Skeletal muscle tissue (tissue), 4 donors: ENCODE results near the gene AK4. TPM values are rescaled to one million over a fixed set of nuclear protein-coding genes. Genes with fewer than 3 reads are reported as not detected.
"Not testable (repeated sequence)": the region's sequence is repeated elsewhere in the genome, so short reads cannot be mapped to it uniquely, and the experiment has no call there.

Experiments used
- H3K27ac ChIP-seq: one replicate; pipeline ENCODE4 v1.7.0; 2013; ENCODE audit warnings: mild to moderate bottlenecking, low read depth, low read length, inconsistent platforms
- H3K27me3 ChIP-seq, 3 donors: one replicate each; pipeline ENCODE4 v1.7.0; 2013; ENCODE audit warnings: low read length in 3 of 3; ENCODE audit not compliant: control insufficient read depth in 3 of 3, insufficient read depth in 3 of 3
- H3K36me3 ChIP-seq, 3 donors: one replicate each; pipeline ENCODE4 v1.7.0; 2013; ENCODE audit warnings: low read length in 3 of 3; ENCODE audit not compliant: control insufficient read depth in 3 of 3, insufficient read depth in 3 of 3
- H3K4me1 ChIP-seq, 3 donors: one replicate each; pipeline ENCODE4 v1.7.0; 2013; ENCODE audit warnings: low read length in 3 of 3, mild to moderate bottlenecking in 3 of 3; ENCODE audit not compliant: control insufficient read depth in 3 of 3, insufficient read depth in 3 of 3
- H3K4me3 ChIP-seq, 3 donors: one replicate each; pipeline ENCODE4 v1.7.0; 2013; ENCODE audit warnings: low read length in 3 of 3
- H3K9ac ChIP-seq, 3 donors: one replicate each; pipeline ENCODE4 v1.7.0; 2013; ENCODE audit warnings: low read length in 3 of 3, mild to moderate bottlenecking in 3 of 3, moderate library complexity in 2 of 3, low read depth in 1 of 3
- H3K9me3 ChIP-seq, 3 donors: one replicate each; pipeline ENCODE4 v1.7.0; 2013; ENCODE audit warnings: low read length in 3 of 3; ENCODE audit not compliant: control insufficient read depth in 3 of 3
- total RNA-seq: library from RNA; depleted of rRNA; stranded (reverse); fragments of >200 nt; gene quantifications from one replicate; pipeline ENCODE4 v1.2.3, GENCODE V29; 2014
- donor health status: Osteomylitis.

Gene AK4
- total RNA-seq, 1 donor from 2014 or later = 6.8 TPM

- no peak overlapping the region for H3K9ac ChIP-seq
- no peak overlapping the region for H3K27ac ChIP-seq
- H3K4me1 ChIP-seq = no peaks in the 10 kb centered on the region
- no peaks in the 10 kb centered on the region for H3K9me3 ChIP-seq
- H3K4me3 ChIP-seq = no peak overlapping the region
- no peaks in the 10 kb centered on the region for H3K36me3 ChIP-seq
- H3K27me3 ChIP-seq = no peaks in the 10 kb centered on the region
Observed at GRCh38 chr1:65225179-65225578, 77.2 kb downstream of the AK4 start.

GRCh38 chr1:65229201-65229600, 81.2 kb downstream of the AK4 start:
- H3K9ac ChIP-seq = no peak overlapping the region
- H3K27me3 ChIP-seq = no peaks in the 10 kb centered on the region
- no peaks in the 10 kb centered on the region for H3K36me3 ChIP-seq
- no peaks in the 10 kb centered on the region for H3K4me1 ChIP-seq
- no peak overlapping the region for H3K27ac ChIP-seq
- no peaks in the 10 kb centered on the region for H3K9me3 ChIP-seq
- H3K4me3 ChIP-seq = no peak overlapping the region

- Histone ChIP-seq H3K9ac (no peak overlapping the region), H3K27me3 (no peaks in the 10 kb centered on the region), H3K4me1 (no peaks in the 10 kb centered on the region), H3K27ac (no peak overlapping the region), H3K4me3 (no peak overlapping the region), H3K36me3 (no peaks in the 10 kb centered on the region), H3K9me3 (no peaks in the 10 kb centered on the region)
Observed at GRCh38 chr1:65229754-65230339, 81.8 kb downstream of the AK4 start.

GRCh38 chr1:65230731-65231481, 82.9 kb downstream of the AK4 start:
- Histone ChIP-seq H3K9me3 (no peaks in the 10 kb centered on the region), H3K9ac (no peak overlapping the region), H3K27ac (no peak overlapping the region), H3K4me3 (no peak overlapping the region), H3K36me3 (no peaks in the 10 kb centered on the region), H3K27me3 (no peaks in the 10 kb centered on the region), H3K4me1 (no peaks in the 10 kb centered on the region)

GRCh38 chr1:65231718-65232330, 83.8 kb downstream of the AK4 start:
- H3K4me1 ChIP-seq = no peaks in the 10 kb centered on the region
- H3K9ac ChIP-seq = no peak overlapping the region
- no peak overlapping the region for H3K27ac ChIP-seq
- no peak overlapping the region for H3K4me3 ChIP-seq
- H3K27me3 ChIP-seq = no peaks in the 10 kb centered on the region
- H3K36me3 ChIP-seq = no peaks in the 10 kb centered on the region
- peaks cover 0 to 2% (median 0%) of the 10 kb centered on the region in 3 donors for H3K9me3 ChIP-seq

- Histone ChIP-seq H3K9ac (no peak overlapping the region), H3K4me3 (no peak overlapping the region), H3K4me1 (no peaks in the 10 kb centered on the region), H3K27ac (no peak overlapping the region), H3K36me3 (no peaks in the 10 kb centered on the region), H3K27me3 (no peaks in the 10 kb centered on the region), H3K9me3 (peaks cover 0 to 2% (median 0%) of the 10 kb centered on the region in 3 donors)
Observed at GRCh38 chr1:65232461-65232990, 84.5 kb downstream of the AK4 start.

GRCh38 chr1:65233782-65234181, 85.8 kb downstream of the AK4 start:
- no peaks in the 10 kb centered on the region for H3K36me3 ChIP-seq
- no peak overlapping the region for H3K4me3 ChIP-seq
- H3K4me1 ChIP-seq = no peaks in the 10 kb centered on the region
- no peaks in the 10 kb centered on the region for H3K27me3 ChIP-seq
- no peak overlapping the region for H3K9ac ChIP-seq
- H3K27ac ChIP-seq = no peak overlapping the region
- H3K9me3 ChIP-seq = peaks cover 0 to 2% (median 0%) of the 10 kb centered on the region in 3 donors

DNA sequence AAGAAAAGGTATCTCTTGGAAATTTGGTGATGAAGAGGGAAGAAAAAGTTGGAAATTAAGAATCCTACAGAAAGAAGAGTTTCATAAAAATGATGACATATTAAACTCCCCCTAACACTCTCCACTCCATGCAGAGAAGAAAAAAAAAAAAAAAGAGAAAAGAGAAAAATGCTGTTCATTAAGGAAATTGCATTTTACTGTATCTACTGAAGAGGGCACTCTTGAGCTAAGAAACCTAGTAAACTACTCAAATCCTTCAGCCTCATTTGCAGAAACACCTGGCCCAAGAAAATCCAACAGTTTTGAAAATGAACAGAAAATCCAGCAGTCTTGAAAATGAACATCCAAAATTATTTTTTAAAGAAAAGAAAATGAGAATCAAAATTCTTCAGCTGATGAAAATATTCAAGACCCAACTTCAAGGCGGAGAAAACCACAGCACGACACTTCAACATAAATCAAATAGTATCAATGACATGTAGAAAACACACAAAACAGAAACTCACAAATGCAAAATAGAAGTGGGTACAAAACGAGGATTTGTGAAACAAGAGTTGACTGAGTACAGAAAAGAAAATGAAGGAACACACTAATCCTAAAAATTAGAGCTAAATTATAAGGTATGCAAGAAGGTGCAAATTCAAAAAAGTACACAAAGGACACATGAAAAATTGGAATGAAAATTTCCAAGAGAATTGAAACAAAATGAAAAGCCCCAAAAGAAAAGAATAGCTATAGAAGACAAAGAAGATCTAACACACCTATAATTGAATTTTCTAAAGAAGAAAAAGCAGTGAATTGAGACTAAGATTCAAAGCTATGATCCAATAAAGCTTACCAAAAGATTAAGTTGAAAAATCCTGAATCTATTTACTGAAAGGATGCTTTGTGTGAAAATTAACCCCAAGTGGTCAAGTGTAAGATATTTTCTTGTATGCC, 88.1 kb downstream of the AK4 start:
- Histone ChIP-seq H3K27ac (no peak overlapping the region), H3K36me3 (no peaks in the 10 kb centered on the region), H3K9me3 (peaks cover 0 to 2% (median 0%) of the 10 kb centered on the region in 3 donors), H3K9ac (no peak overlapping the region), H3K4me3 (no peak overlapping the region), H3K4me1 (no peaks in the 10 kb centered on the region), H3K27me3 (no peaks in the 10 kb centered on the region)

DNA sequence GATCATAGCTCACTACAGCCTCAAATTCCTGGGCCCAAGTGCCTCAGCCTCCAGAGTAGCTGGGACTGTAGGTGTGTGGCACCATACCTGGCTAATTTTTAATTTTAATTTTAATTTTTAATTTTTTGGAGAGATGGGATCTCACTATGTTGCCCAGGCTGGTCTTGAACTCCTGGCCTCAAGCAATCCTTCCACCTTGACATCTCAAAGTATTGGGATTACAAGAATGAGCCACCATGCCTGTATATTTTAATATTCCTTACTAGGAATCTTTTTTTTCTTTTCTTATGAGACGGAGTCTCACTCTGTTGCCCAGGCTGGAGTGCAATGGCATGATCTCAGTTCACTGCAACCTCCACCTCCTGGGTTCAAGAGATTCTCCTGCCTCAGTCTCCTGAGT, 89.1 kb downstream of the AK4 start:
- H3K9me3 ChIP-seq, H3K36me3 ChIP-seq, H3K4me3 ChIP-seq, H3K27ac ChIP-seq, H3K4me1 ChIP-seq, H3K9ac ChIP-seq, H3K27me3 ChIP-seq: not testable (repeated sequence)
